SU-DHL-6 (cell line): ENCODE data around the gene RAB40C.

Experiments
- H2AFZ ChIP-seq: fragments of 200-600 bp; sonication (generic); 2 replicates; pipeline ENCODE4 v1.6.1; 2014; ENCODE audit warnings: low read depth, mild to moderate bottlenecking, moderate library complexity, mixed read lengths, antibody characterized with exemption, low read length; ENCODE audit not compliant: severe bottlenecking
- H3F3A ChIP-seq: fragments of 200-600 bp; shearing (Covaris generic); 2 replicates; pipeline ENCODE4 v1.6.0; 2016; ENCODE audit warnings: antibody characterized with exemption, mild to moderate bottlenecking; ENCODE audit not compliant: insufficient read depth
- H3K27ac ChIP-seq: fragments of 200-600 bp; sonication (generic); 2 replicates; pipeline ENCODE4 v1.5.1; 2016; ENCODE audit warnings: low read depth, mild to moderate bottlenecking, low read length, moderate library complexity, mixed read lengths
- H3K27me3 ChIP-seq: fragments of 200-600 bp; sonication (generic), shearing (Covaris generic); 2 replicates; pipeline ENCODE4 v1.6.0; 2014; ENCODE audit warnings: mild to moderate bottlenecking, low read length
- H3K36me3 ChIP-seq: fragments of 200-600 bp; sonication (generic); 2 replicates; pipeline ENCODE4 v1.6.1; 2014; ENCODE audit warnings: mild to moderate bottlenecking, low read length, mixed read lengths
- H3K4me2 ChIP-seq: fragments of 300-600, 200-600 bp; shearing (Covaris generic), sonication (generic); 2 replicates; pipeline ENCODE4 v1.6.0; 2014; ENCODE audit warnings: low read length, low read depth, mild to moderate bottlenecking; ENCODE audit not compliant: poor library complexity, severe bottlenecking
- H3K4me3 ChIP-seq: fragments of 200-600 bp; sonication (generic); 2 replicates; pipeline ENCODE4 v1.5.1; 2014; ENCODE audit warnings: antibody characterized with exemption, low read length, mild to moderate bottlenecking, mixed read lengths; ENCODE audit not compliant: insufficient read depth, poor library complexity, severe bottlenecking
- H3K79me2 ChIP-seq: fragments of 200-600 bp; sonication (generic); 2 replicates; pipeline ENCODE4 v1.6.1; 2014; ENCODE audit warnings: mild to moderate bottlenecking, low read length, moderate library complexity; ENCODE audit not compliant: insufficient read depth
- H3K9ac ChIP-seq: fragments of 200-600 bp; sonication (generic); 2 replicates; pipeline ENCODE4 v1.7.0; 2014; ENCODE audit warnings: mild to moderate bottlenecking, low read length
- H3K9me2 ChIP-seq: fragments of 200-600 bp; sonication (generic); replicated peaks from 2 replicates; pipeline ENCODE4 v1.6.1; 2014; ENCODE audit warnings: low read length; ENCODE audit not compliant: insufficient read depth
- H3K9me3 ChIP-seq: fragments of 200-600 bp; sonication (generic); 2 replicates; pipeline ENCODE4 v1.6.1; 2014; ENCODE audit warnings: low read length, mixed read lengths; ENCODE audit not compliant: insufficient read depth
- H4K20me1 ChIP-seq: fragments of 200-600 bp; sonication (generic); 2 replicates; pipeline ENCODE4 v1.6.1; 2014; ENCODE audit warnings: low read depth, mild to moderate bottlenecking, antibody characterized with exemption, low read length, moderate library complexity, mixed read lengths
- CTCF ChIP-seq: fragments of 200-600 bp; sonication (generic); IDR thresholded peaks from one replicate; pipeline ENCODE4 v1.5.1; 2017; ENCODE audit warnings: antibody characterized with exemption, mild to moderate bottlenecking, low read length, moderate library complexity; ENCODE audit not compliant: insufficient read depth, poor library complexity, severe bottlenecking
- EZH2phosphoT487 ChIP-seq: fragments of 200-600 bp; sonication (generic), shearing (Covaris generic); conservative IDR thresholded peaks from 2 replicates; pipeline ENCODE4 v1.6.1; 2018; ENCODE audit warnings: mild to moderate bottlenecking, antibody characterized with exemption, low read length, moderate library complexity, mixed read lengths

RAB40C gene

GRCh38 chr16:589658-590187, at the start of gene RAB40C:
TSS of gene RAB40C (plus strand) at chr16:590066. CDS start at chr16:590292, 226 bp downstream.
- Histone ChIP-seq H3K4me3 (peak within 1 kb of the TSS; percentile 66), H3K9me3 (no peaks in the 10 kb centered on the region), H3K9ac (peak within 1 kb of the TSS; percentile 90), H4K20me1 (no peaks in the 10 kb centered on the region), H3F3A (no peaks in the 10 kb centered on the region; the same call in 1 of the 2 replicates), H3K79me2 (peaks cover 13% of the 10 kb centered on the region; the same call in 1 of the 2 replicates), H3K4me2 (peak within 1 kb of the TSS; percentile 69), H2AFZ (peak within 1 kb of the TSS; percentile 91), H3K9me2 (no peaks in the 10 kb centered on the region), H3K27me3 (no peaks in the 10 kb centered on the region), H3K36me3 (no peaks in the 10 kb centered on the region), H3K27ac (peak within 1 kb of the TSS; percentile 95)
- TF ChIP-seq CTCF (no peak), EZH2phosphoT487 (no peak)

- peaks cover 32% of the 10 kb centered on the region; the same call in 1 of the 2 replicates for H3K79me2 ChIP-seq
- no peak overlapping the region for H3K4me2 ChIP-seq
- no peak overlapping the region for H3K4me3 ChIP-seq
- H3K9ac ChIP-seq = no peak overlapping the region
- H2AFZ ChIP-seq = no peak overlapping the region
- TF ChIP-seq EZH2phosphoT487 = no peak
- no peak for TF ChIP-seq CTCF
- no peaks in the 10 kb centered on the region for H3K9me2 ChIP-seq
- H3K9me3 ChIP-seq = no peaks in the 10 kb centered on the region
- H3F3A ChIP-seq = no peaks in the 10 kb centered on the region
- H4K20me1 ChIP-seq = no peaks in the 10 kb centered on the region
- no peaks in the 10 kb centered on the region for H3K36me3 ChIP-seq
- H3K27me3 ChIP-seq = no peaks in the 10 kb centered on the region
- H3K27ac ChIP-seq = no peak overlapping the region
These were observed 49.1 kb upstream of the RAB40C start for GRCh38 chr16:540645-541340.

- no peaks in the 10 kb centered on the region for H3K36me3 ChIP-seq
- no peak overlapping the region for H3K9ac ChIP-seq
These were observed 46.3 kb upstream of the RAB40C start for GRCh38 chr16:543301-544164.

More at GRCh38 chr16:543301-544164, 46.3 kb upstream of the RAB40C start:
- no peak overlapping the region for H3K4me3 ChIP-seq
- H2AFZ ChIP-seq = no peak overlapping the region
- no peaks in the 10 kb centered on the region for H3F3A ChIP-seq
- H3K4me2 ChIP-seq = no peak overlapping the region
- no peaks in the 10 kb centered on the region for H3K9me2 ChIP-seq
- H4K20me1 ChIP-seq = no peaks in the 10 kb centered on the region
- H3K79me2 ChIP-seq = peaks cover 28% of the 10 kb centered on the region; the same call in 1 of the 2 replicates
- H3K27ac ChIP-seq = no peak overlapping the region
- H3K27me3 ChIP-seq = no peaks in the 10 kb centered on the region
- no peak for TF ChIP-seq EZH2phosphoT487
- no peak for TF ChIP-seq CTCF
- no peaks in the 10 kb centered on the region for H3K9me3 ChIP-seq
